Osteoblast (primary cell): ENCODE results near the gene ISM1. TPM values are rescaled to one million over a fixed set of nuclear protein-coding genes. Genes with fewer than 3 reads are reported as not detected.

Experiments used
- DNase-seq: peaks from one replicate; pipeline ENCODE4 v3.0.0; 2011; ENCODE audit warnings: low spot score, mixed read lengths; ENCODE audit not compliant: insufficient read length; ENCODE audit errors: missing footprints
- H2AFZ ChIP-seq: 2 replicates; pipeline ENCODE4 v1.6.0; 2011; ENCODE audit warnings: mild to moderate bottlenecking, low read length
- H3K27ac ChIP-seq: 2 replicates; pipeline ENCODE4 v1.5.1; 2011; ENCODE audit warnings: mild to moderate bottlenecking, low read depth, low read length, moderate library complexity
- H3K27me3 ChIP-seq: 2 replicates; pipeline ENCODE4 v1.6.0; 2012; ENCODE audit warnings: mild to moderate bottlenecking, control low read depth, inconsistent platforms, low read length, moderate library complexity; ENCODE audit not compliant: insufficient read depth
- H3K36me3 ChIP-seq: 2 replicates; pipeline ENCODE4 v1.5.1; 2011; ENCODE audit warnings: mild to moderate bottlenecking, low read length, control low read depth, moderate library complexity; ENCODE audit not compliant: insufficient read depth
- H3K4me1 ChIP-seq: 2 replicates; pipeline ENCODE4 v1.5.1; 2011; ENCODE audit warnings: mild to moderate bottlenecking, low read length, control low read depth, moderate library complexity; ENCODE audit not compliant: insufficient read depth
- H3K4me2 ChIP-seq: 2 replicates; pipeline ENCODE4 v1.6.0; 2011; ENCODE audit warnings: mild to moderate bottlenecking, low read length; ENCODE audit not compliant: insufficient read depth
- H3K4me3 ChIP-seq: fragments of 200-600 bp; sonication (generic); 3 replicates; pipeline ENCODE4 v1.5.1; 2012; ENCODE audit warnings: mild to moderate bottlenecking, low read length, inconsistent platforms; ENCODE audit not compliant: insufficient read depth
- H3K79me2 ChIP-seq: 2 replicates; pipeline ENCODE4 v1.6.0; 2012; ENCODE audit warnings: mild to moderate bottlenecking, low read length, control low read depth, inconsistent platforms; ENCODE audit not compliant: insufficient read depth
- H3K9me3 ChIP-seq: 2 replicates; pipeline ENCODE4 v1.5.1; 2011; ENCODE audit warnings: low read depth, low read length, control low read depth
- H4K20me1 ChIP-seq: 2 replicates; pipeline ENCODE4 v1.6.0; 2012; ENCODE audit warnings: mild to moderate bottlenecking, low read length, control low read depth; ENCODE audit not compliant: insufficient read depth
- total RNA-seq: library from RNA; depleted of rRNA; stranded (reverse); fragments of >200 nt; gene quantifications from 2 replicates; pipeline ENCODE4 v1.2.3, GENCODE V29; 2012
- TF ChIP-seq, protein P1 (sequence below): IDR thresholded peaks from 2 replicates; pipeline ENCODE4 v1.5.1; 2011; ENCODE audit warnings: mild to moderate bottlenecking, low read depth, low read length, moderate library complexity; ENCODE audit errors: extremely low read depth

ISM1 gene
- total RNA-seq, 1 donor: 4.0 TPM

DNA sequence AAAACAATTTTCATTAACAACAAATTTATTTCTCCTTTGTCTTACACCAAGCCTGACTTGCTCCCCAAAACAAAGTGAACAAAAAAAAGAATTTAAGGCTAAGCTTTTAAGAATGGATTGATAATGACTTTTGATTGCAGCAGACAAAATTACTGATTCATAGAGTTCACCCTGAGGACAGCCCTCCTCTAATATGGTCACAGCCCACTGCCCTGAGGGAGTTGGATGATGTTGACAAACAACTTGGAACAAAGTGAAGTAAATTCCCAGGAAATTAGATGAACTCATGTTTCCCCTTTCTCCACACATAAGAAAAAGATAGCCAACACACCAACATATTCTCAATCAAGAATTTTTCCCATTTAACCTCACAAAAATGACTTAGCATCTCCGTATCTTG is 7.7 kb upstream of the ISM1 start:
- H3K79me2 ChIP-seq: no peaks in the 10 kb centered on the region
- TF ChIP-seq, protein P1, sequence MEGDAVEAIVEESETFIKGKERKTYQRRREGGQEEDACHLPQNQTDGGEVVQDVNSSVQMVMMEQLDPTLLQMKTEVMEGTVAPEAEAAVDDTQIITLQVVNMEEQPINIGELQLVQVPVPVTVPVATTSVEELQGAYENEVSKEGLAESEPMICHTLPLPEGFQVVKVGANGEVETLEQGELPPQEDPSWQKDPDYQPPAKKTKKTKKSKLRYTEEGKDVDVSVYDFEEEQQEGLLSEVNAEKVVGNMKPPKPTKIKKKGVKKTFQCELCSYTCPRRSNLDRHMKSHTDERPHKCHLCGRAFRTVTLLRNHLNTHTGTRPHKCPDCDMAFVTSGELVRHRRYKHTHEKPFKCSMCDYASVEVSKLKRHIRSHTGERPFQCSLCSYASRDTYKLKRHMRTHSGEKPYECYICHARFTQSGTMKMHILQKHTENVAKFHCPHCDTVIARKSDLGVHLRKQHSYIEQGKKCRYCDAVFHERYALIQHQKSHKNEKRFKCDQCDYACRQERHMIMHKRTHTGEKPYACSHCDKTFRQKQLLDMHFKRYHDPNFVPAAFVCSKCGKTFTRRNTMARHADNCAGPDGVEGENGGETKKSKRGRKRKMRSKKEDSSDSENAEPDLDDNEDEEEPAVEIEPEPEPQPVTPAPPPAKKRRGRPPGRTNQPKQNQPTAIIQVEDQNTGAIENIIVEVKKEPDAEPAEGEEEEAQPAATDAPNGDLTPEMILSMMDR: no peak
- no peaks in the 10 kb centered on the region for H3K36me3 ChIP-seq
- no peaks in the 10 kb centered on the region for H4K20me1 ChIP-seq
- H3K27me3 ChIP-seq: peaks cover 49% of the 10 kb centered on the region
- no peaks in the 10 kb centered on the region for H3K4me1 ChIP-seq
- no peak overlapping the region for H2AFZ ChIP-seq
- H3K27ac ChIP-seq: no peak overlapping the region
- no peak overlapping the region for H3K4me2 ChIP-seq
- no peak for DNase-seq
- H3K9me3 ChIP-seq: no peaks in the 10 kb centered on the region
- H3K4me3 ChIP-seq: no peak overlapping the region

DNA sequence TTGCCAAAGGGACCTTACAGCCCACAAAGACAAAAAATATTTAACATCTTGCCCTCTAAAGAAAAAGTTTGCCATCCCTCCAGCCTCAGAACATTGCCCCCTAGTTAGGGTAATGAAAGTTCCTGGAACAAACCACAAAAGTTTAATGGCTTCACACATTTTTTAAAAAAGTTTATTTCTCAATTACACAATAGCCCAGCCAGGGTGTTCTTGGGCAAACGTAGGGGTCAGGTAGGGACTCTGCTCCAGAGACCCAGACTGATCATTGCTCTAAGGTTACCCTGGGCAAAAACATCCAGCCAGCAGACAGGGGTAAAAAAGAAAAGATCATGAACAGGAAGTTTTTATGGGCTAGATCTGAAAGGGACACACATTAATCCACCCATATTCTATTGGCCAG is 4.5 kb upstream of the ISM1 start:
- H3K79me2 ChIP-seq: no peaks in the 10 kb centered on the region
- H3K4me2 ChIP-seq: no peak overlapping the region
- no peaks in the 10 kb centered on the region for H3K9me3 ChIP-seq
- no peak overlapping the region for H3K27ac ChIP-seq
- no peaks in the 10 kb centered on the region for H4K20me1 ChIP-seq
- TF ChIP-seq, protein P1: no peak
- peaks cover 75% of the 10 kb centered on the region for H3K27me3 ChIP-seq
- no peak for DNase-seq
- H3K4me3 ChIP-seq: no peak overlapping the region
- no peaks in the 10 kb centered on the region for H3K36me3 ChIP-seq
- no peak overlapping the region for H2AFZ ChIP-seq
- no peaks in the 10 kb centered on the region for H3K4me1 ChIP-seq

DNA sequence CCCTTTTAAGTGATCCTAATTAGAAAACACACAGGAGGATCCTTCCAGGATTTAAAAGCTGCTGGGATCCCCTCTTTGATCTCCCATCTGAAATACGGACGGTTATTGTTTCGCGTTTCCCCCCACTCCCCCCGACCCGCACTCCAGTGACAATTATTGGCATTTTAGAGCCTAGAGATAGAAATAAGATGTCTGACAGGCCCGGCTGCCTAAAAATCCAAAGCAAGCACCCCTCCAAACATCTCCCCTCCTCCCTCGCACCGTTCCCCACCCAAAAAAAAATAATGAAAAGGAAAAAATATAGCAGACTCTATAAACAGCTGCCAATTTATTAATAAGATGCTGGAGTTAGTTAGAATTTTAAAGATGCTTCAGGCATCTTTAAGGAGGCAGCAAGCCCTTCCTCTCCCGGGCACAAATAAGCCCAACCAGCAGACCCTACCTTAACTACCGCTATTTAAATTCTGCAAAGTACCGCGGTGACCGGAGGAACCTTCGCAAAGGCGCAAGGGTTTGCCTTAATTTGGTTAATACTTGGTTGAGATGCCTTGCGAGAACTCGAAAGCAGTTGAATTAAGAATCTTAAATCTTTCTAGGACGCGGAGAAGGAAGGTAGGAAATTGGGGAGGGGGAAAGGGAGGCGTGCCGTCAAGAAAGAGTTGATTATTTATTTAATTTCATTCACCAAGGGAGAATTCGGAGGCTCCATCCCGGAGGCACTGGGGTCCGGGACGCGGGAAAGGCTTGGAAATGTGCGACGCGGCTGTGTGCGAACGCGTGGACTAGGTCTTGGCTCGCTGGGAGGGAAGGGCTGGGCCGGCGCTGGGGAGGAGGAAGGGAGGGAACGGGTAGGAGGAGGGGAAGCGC is 1.5 kb upstream of the ISM1 start:
- H3K4me2 ChIP-seq: peak overlapping the region; percentile 48
- peaks cover 72% of the 10 kb centered on the region for H3K27me3 ChIP-seq
- H2AFZ ChIP-seq: peak overlapping the region; percentile 74
- no peaks in the 10 kb centered on the region for H4K20me1 ChIP-seq
- H3K27ac ChIP-seq: no peak overlapping the region
- TF ChIP-seq, protein P1: no peak
- peak overlapping the region; percentile 73 for H3K4me3 ChIP-seq
- peaks cover 3% of the 10 kb centered on the region for H3K4me1 ChIP-seq
- DNase-seq: peak; percentile 41
- H3K9me3 ChIP-seq: no peaks in the 10 kb centered on the region
- H3K36me3 ChIP-seq: no peaks in the 10 kb centered on the region
- no peaks in the 10 kb centered on the region for H3K79me2 ChIP-seq

DNA sequence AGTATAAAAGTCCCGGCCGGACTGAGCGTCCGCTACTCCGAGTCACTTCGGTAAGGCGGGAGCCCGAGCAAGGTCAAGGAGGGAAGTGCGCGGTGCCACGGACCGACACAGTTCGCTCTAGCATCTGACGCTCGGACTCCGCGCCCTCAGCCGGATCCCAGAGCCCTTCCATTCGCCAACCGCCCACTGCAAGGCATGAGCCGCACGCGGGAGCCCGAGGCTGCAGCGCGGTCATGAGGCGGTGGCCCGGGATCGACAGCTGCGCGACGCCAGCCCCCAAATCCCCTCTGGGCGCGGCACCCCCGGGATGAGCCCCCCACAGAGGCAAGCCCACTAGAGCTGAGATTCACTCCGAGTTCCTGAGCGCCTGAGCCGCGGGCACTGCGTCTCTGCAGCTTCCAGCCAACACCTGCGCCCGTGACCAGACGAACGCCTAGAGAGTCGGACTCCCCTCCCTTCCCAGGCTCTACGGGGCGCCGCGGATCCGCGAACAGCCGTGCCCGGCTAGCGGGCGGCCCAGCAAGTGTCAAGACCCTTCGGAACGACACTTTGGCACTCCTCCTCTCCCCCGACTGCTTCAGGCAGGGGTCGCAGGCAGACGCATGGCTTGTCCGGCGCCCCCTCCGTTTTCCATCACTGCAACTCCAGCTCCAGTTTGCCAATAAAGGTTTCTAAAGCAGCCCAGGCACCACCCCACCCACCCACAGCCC is 725 bp upstream of the ISM1 start:
- TF ChIP-seq, protein P1: no peak
- H3K36me3 ChIP-seq: no peaks in the 10 kb centered on the region
- H3K27ac ChIP-seq: no peak overlapping the region
- H4K20me1 ChIP-seq: no peaks in the 10 kb centered on the region
- no peaks in the 10 kb centered on the region for H3K79me2 ChIP-seq
- H2AFZ ChIP-seq: peak overlapping the region; percentile 74
- peaks cover 65% of the 10 kb centered on the region for H3K27me3 ChIP-seq
- H3K4me1 ChIP-seq: peaks cover 3% of the 10 kb centered on the region
- H3K4me2 ChIP-seq: peak overlapping the region; percentile 48
- no peaks in the 10 kb centered on the region for H3K9me3 ChIP-seq
- peak; percentile 90 for DNase-seq
- peak overlapping the region; percentile 73 for H3K4me3 ChIP-seq
